Right atrium auricular region (tissue), 2 donors: ENCODE results near the gene TLCD3B. TPM values are rescaled to one million over a fixed set of nuclear protein-coding genes. Genes with fewer than 3 reads are reported as not detected.
A peak's percentile ranks its signal among the peaks of the same experiment; 100 is the strongest.

ENCODE experiments used
- DNase-seq: peaks from one replicate; pipeline ENCODE4 v3.0.0-alpha.2; 2019; ENCODE audit warnings: low spot score
- H3K27ac ChIP-seq, 2 donors: fragments of 200-600 bp; sonication (generic); 1 replicate in 1 of 2; 2 replicates in 1 of 2; pipeline ENCODE4 v1.5.1; 2016 to 2019
- H3K27me3 ChIP-seq, 2 donors: fragments of 200-600 bp; sonication (generic); one replicate each; pipeline versions ENCODE4 v1.5.1 to v1.6.0; 2017 to 2019
- H3K36me3 ChIP-seq: fragments of 200-600 bp; sonication (generic); one replicate; pipeline ENCODE4 v1.5.1; 2016
- H3K4me1 ChIP-seq, 2 donors: fragments of 200-600 bp; sonication (generic); one replicate each; pipeline versions ENCODE4 v1.5.1 to v1.6.0; 2017 to 2019
- H3K4me3 ChIP-seq, 2 donors: fragments of 200-600 bp; sonication (generic); 1 replicate in 1 of 2; 2 replicates in 1 of 2; pipeline ENCODE4 v1.5.1; 2017 to 2019; ENCODE audit warnings: mild to moderate bottlenecking in 1 of 2, moderate library complexity in 1 of 2
- H3K9me3 ChIP-seq, 2 donors: fragments of 200-600 bp; sonication (generic); one replicate each; pipeline ENCODE4 v1.5.1; 2019
- total RNA-seq, 2 donors: library from RNA; depleted of rRNA; stranded (reverse); fragments of >200 nt; gene quantifications; one replicate each; pipeline ENCODE4 v1.1.0, GENCODE V29; 2016
- TF ChIP-seq, protein P1 (sequence below), 2 donors: fragments of 200-600 bp; sonication (generic); IDR thresholded peaks; one replicate each; pipeline ENCODE4 v1.5.1; 2019; ENCODE audit warnings: antibody characterized with exemption in 2 of 2

Gene TLCD3B
- total RNA-seq, 2 donors from 2014 or later, result not detected

DNA sequence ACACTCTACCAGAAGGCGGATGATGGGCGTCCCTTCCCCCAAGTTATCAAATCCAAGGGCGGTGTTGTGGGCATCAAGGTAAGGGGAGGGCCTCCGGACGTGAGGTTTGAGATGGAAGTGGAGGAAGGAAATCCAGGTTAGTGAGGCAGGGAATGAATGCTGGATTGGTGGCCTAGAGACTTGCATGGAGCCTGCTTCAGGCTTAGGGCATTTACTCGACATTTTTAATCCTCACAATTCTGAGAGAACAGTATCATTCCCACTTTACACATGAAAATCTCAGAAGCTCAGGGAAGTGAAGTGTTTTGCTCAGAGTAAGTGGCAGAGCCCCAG lies 36.5 kb upstream of the TLCD3B start:
- Histone ChIP-seq H3K36me3 (peaks cover 65% of the 10 kb centered on the region), H3K27ac (peak overlapping the region; percentile 96 to 100), H3K4me3 (peak overlapping the region; percentile 81 to 91), H3K27me3 (no peaks in the 10 kb centered on the region), H3K4me1 (peaks cover 0 to 63% of the 10 kb centered on the region in 2 donors), H3K9me3 (no peaks in the 10 kb centered on the region)
- TF ChIP-seq, protein P1, sequence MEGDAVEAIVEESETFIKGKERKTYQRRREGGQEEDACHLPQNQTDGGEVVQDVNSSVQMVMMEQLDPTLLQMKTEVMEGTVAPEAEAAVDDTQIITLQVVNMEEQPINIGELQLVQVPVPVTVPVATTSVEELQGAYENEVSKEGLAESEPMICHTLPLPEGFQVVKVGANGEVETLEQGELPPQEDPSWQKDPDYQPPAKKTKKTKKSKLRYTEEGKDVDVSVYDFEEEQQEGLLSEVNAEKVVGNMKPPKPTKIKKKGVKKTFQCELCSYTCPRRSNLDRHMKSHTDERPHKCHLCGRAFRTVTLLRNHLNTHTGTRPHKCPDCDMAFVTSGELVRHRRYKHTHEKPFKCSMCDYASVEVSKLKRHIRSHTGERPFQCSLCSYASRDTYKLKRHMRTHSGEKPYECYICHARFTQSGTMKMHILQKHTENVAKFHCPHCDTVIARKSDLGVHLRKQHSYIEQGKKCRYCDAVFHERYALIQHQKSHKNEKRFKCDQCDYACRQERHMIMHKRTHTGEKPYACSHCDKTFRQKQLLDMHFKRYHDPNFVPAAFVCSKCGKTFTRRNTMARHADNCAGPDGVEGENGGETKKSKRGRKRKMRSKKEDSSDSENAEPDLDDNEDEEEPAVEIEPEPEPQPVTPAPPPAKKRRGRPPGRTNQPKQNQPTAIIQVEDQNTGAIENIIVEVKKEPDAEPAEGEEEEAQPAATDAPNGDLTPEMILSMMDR (IDR thresholded peaks at IDR 0.05), result no peak
- DNase-seq, result no peak

DNA sequence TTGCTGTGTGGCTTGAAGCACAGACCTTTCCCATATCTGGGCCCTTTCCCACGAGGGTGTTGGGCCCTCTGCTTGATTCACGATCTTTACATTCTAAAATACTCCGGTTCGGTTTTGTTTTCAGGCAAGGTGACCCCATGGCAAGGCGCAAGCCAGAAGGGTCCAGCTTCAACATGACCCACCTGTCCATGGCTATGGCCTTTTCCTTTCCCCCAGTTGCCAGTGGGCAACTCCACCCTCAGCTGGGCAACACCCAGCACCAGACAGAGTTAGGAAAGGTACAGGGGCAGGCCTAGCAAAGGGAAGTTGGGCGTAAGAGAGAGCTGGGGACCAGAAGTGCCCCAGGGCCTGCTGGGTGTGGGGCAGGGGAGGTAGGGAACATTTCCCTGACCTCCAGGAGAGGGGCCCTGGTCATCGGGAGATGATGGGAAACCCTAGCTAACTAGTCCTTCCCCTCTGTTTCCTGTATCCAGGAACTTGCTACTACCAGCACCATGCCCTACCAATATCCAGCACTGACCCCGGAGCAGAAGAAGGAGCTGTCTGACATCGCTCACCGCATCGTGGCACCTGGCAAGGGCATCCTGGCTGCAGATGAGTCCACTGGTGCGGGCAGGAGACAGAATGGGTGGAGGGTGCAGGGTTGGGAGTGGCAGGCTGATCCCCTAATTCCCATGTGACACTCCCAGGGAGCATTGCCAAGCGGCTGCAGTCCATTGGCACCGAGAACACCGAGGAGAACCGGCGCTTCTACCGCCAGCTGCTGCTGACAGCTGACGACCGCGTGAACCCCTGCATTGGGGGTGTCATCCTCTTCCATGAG lies 35.9 kb upstream of the TLCD3B start:
- Histone ChIP-seq H3K36me3 (peaks cover 59% of the 10 kb centered on the region), H3K9me3 (no peaks in the 10 kb centered on the region), H3K27ac (peak overlapping the region; percentile 96 to 100), H3K27me3 (no peaks in the 10 kb centered on the region), H3K4me1 (peaks cover 0 to 63% of the 10 kb centered on the region in 2 donors), H3K4me3 (peak overlapping the region; percentile 81 to 91)
- DNase-seq, result no peak
- TF ChIP-seq, protein P1 (IDR thresholded peaks at IDR 0.05), result no peak

DNA sequence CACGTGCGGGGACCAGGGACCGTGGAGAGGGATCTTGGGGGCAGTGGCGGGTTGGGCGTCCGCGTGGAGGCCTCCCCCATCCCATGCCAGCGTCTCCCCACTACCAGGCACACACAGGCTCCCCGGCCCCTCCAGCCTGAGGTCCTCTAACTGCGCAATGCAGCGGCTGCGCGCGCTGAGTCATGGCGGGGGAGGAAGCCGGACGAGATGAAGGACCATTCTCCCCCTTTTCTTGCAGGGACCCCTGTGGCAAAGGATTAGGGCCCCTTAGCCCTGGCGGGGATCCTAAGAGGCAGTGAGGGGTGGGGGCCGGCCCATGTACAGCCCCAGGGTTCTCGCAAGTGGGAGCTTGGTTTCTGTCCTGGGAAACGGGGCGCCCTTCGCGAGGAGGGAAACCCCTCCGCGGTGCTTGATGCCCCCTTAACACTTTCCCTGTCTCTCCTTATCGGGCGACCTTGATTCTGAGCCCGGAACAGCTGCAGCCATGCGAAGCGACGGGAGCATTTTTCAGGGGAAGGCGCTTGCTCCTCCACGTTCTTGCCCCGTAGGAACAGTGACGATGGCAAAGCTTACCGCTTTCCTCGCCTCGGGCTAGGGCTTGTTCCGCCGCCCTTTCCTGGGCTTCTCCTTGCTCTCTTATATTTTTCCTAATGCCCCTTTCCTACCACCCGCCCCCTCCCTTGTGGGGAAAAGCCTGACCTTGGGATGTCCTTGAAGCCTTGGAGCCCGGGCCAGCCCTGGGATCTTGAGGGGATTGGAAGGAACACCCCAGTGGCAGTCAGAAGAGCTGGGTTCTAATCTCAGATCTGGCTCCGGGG lies 35.1 kb upstream of the TLCD3B start:
- Histone ChIP-seq H3K36me3 (peaks cover 51% of the 10 kb centered on the region), H3K4me1 (peaks cover 0 to 62% of the 10 kb centered on the region in 2 donors)

DNA sequence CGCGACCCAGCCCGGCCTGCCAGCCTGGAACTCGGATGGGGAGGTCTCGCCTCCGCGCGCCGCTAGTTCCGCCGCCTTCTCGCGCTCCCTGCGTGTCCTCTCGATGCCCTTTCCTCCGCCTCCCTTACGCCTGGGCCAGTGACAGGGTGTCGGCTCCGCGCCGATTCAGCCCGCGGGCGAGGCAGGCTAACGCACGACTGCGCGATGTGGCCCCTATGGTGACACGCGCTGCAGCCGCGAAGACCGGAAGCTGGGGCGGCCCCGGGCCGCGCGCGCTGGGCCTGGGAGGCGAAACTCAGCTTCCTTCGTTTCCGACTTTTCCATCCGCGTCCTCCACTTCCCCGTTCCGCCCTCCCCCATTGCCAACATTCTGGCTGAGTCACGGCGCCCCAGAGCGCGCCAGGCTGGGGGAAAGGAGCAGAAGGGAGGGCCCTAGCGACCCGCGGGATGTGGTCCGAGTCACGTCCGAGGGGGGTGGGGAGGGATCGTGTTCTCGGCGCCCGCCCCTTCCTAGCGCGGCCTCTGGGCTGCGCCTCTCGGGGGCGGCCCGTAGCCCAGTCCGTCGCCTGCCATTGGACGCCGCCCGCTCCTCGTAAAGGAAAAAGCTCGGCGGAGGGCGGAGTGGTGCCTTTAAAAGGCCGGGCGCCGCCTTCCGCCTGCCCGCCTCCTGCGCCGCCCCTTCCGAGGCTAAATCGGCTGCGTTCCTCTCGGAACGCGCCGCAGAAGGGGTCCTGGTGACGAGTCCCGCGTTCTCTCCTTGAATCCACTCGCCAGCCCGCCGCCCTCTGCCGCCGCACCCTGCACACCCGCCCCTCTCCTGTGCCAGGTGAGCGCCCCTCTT lies 34.3 kb upstream of the TLCD3B start, which contains the start of gene ALDOA:
ALDOA (plus strand) TSS at position 659 of the 841 bp plus-strand sequence. CDS start 1,138 bp downstream, outside the sequence.
- H3K27ac ChIP-seq, result peak within 1 kb of the TSS; percentile 96 to 100
- peak within 1 kb of the TSS; percentile 81 to 91 for H3K4me3 ChIP-seq
- H3K9me3 ChIP-seq, result no peaks in the 10 kb centered on the region
- no peaks in the 10 kb centered on the region for H3K27me3 ChIP-seq
- H3K4me1 ChIP-seq, result peaks cover 0 to 61% of the 10 kb centered on the region in 2 donors
- H3K36me3 ChIP-seq, result peaks cover 42% of the 10 kb centered on the region
- TF ChIP-seq, protein P1 (IDR thresholded peaks at IDR 0.05), result no peak
- DNase-seq, result peak; percentile 98

More for the DNA sequence above, 35.1 kb upstream of the TLCD3B start:
- Histone ChIP-seq H3K27me3 (no peaks in the 10 kb centered on the region), H3K9me3 (no peaks in the 10 kb centered on the region), H3K27ac (peak overlapping the region; percentile 96 to 100), H3K4me3 (peak overlapping the region; percentile 81 to 91)
- DNase-seq, result no peak
- TF ChIP-seq, protein P1 (IDR thresholded peaks at IDR 0.05), result no peak

DNA sequence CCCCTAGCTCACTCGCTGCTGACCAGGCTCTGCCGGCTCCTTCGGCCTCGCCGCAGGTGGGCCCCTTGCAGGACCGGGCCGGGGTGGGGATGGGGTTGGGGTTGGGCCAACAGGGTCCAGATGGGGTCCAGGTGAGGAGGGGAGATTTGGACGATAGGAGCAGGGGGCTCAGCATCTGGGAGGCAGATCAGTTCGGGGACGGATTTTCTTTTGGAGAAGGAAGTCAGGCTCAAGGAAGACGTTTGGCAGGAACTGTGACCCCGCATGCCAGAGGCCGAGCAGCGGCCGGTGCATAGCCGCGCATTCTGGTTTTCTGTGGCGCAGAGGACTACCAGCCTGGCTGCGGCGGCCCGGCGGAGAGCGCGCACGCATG lies 33.6 kb upstream of the TLCD3B start:
- peaks cover 0 to 55% of the 10 kb centered on the region in 2 donors for H3K4me1 ChIP-seq
- DNase-seq, result no peak

More for the DNA sequence above, 33.6 kb upstream of the TLCD3B start:
- peaks cover 36% of the 10 kb centered on the region for H3K36me3 ChIP-seq
- no peaks in the 10 kb centered on the region for H3K9me3 ChIP-seq
- TF ChIP-seq, protein P1 (IDR thresholded peaks at IDR 0.05), result no peak
- H3K27ac ChIP-seq, result peak overlapping the region; percentile 96 to 100
- peak overlapping the region; percentile 81 to 91 for H3K4me3 ChIP-seq
- no peaks in the 10 kb centered on the region for H3K27me3 ChIP-seq
